ENCODE results near the gene EML6.
"Not testable (repeated sequence)": the region's sequence is repeated elsewhere in the genome, so short reads cannot be mapped to it uniquely, and the experiment has no call there.

The EML6 gene

GRCh38 chr2:54803783-54804751 lies 80.6 kb downstream of the EML6 start:
- DNase-seq (ENCODE audit: low read depth, low spot score): no peak

- no peak for DNase-seq (ENCODE audit: low read depth, low spot score)
Measured at GRCh38 chr2:54805255-54805654, 81.8 kb downstream of the EML6 start.

- no peak for DNase-seq (ENCODE audit: low read depth, low spot score)
Measured at GRCh38 chr2:54806975-54807374, 83.5 kb downstream of the EML6 start.

- no peak for DNase-seq (ENCODE audit: low read depth, low spot score)
Measured at GRCh38 chr2:54808661-54809060, 85.2 kb downstream of the EML6 start.

- DNase-seq (ENCODE audit: low read depth, low spot score): no peak
Measured at GRCh38 chr2:54809819-54810218, 86.4 kb downstream of the EML6 start.

GRCh38 chr2:54810246-54810645 lies 86.8 kb downstream of the EML6 start:
- no peak for DNase-seq (ENCODE audit: low read depth, low spot score)

GRCh38 chr2:54813584-54813983 lies 90.1 kb downstream of the EML6 start:
- no peak for DNase-seq (ENCODE audit: low read depth, low spot score)

GRCh38 chr2:54814389-54815147 lies 91.1 kb downstream of the EML6 start:
- DNase-seq (ENCODE audit: low read depth, low spot score): no peak

GRCh38 chr2:54815148-54815539 lies 91.7 kb downstream of the EML6 start:
- DNase-seq (ENCODE audit: low read depth, low spot score): no peak

GRCh38 chr2:54818226-54818625 lies 94.8 kb downstream of the EML6 start:
- DNase-seq (ENCODE audit: low read depth, low spot score): no peak

- DNase-seq (ENCODE audit: low read depth, low spot score): no peak
Measured at GRCh38 chr2:54820558-54820957, 97.1 kb downstream of the EML6 start.

- DNase-seq (ENCODE audit: low read depth, low spot score): no peak
Measured at GRCh38 chr2:54824567-54824966, 101.1 kb downstream of the EML6 start.

- no peak for DNase-seq (ENCODE audit: low read depth, low spot score)
Measured at GRCh38 chr2:54830546-54830945, 107.1 kb downstream of the EML6 start.

GRCh38 chr2:54831480-54831879 lies 108.0 kb downstream of the EML6 start:
- DNase-seq (ENCODE audit: low read depth, low spot score): no peak

- no peak for DNase-seq (ENCODE audit: low read depth, low spot score)
Measured at GRCh38 chr2:54834721-54835120, 111.3 kb downstream of the EML6 start.

GRCh38 chr2:54836477-54836876 lies 113.0 kb downstream of the EML6 start:
- no peak for DNase-seq (ENCODE audit: low read depth, low spot score)

- DNase-seq (ENCODE audit: low read depth, low spot score): peak; percentile 37
Measured at GRCh38 chr2:54838585-54839035, 115.1 kb downstream of the EML6 start.

- no peak for DNase-seq (ENCODE audit: low read depth, low spot score)
Measured at GRCh38 chr2:54839461-54840255, 116.2 kb downstream of the EML6 start.

- DNase-seq (ENCODE audit: low read depth, low spot score): no peak
Measured at GRCh38 chr2:54840559-54841468, 117.4 kb downstream of the EML6 start.

GRCh38 chr2:54841500-54841899 lies 118.0 kb downstream of the EML6 start:
- not testable (repeated sequence) for DNase-seq (ENCODE audit: low read depth, low spot score)

GRCh38 chr2:54845094-54845493 lies 121.6 kb downstream of the EML6 start:
- DNase-seq (ENCODE audit: low read depth, low spot score): no peak
